GM12875 (cell line): ENCODE data around the gene BRCA2.
A peak's percentile ranks its signal among the peaks of the same experiment; 100 is the strongest.

Source experiments
- H3K4me3 ChIP-seq: one replicate; pipeline ENCODE4 v1.5.1; 2011; ENCODE audit warnings: low read depth, low read length, control low read depth
- CTCF ChIP-seq: IDR thresholded peaks from 2 replicates; pipeline ENCODE4 v1.5.1; 2011; ENCODE audit warnings: low read depth, mild to moderate bottlenecking, control low read depth, inconsistent platforms, low read length, moderate library complexity, borderline replicate concordance; ENCODE audit not compliant: insufficient read depth

BRCA2 gene

GRCh38 chr13:32430018-32430747 lies 114.9 kb downstream of the BRCA2 start:
- H3K4me3 ChIP-seq, result no peak overlapping the region
- TF ChIP-seq CTCF, result no peak

DNA sequence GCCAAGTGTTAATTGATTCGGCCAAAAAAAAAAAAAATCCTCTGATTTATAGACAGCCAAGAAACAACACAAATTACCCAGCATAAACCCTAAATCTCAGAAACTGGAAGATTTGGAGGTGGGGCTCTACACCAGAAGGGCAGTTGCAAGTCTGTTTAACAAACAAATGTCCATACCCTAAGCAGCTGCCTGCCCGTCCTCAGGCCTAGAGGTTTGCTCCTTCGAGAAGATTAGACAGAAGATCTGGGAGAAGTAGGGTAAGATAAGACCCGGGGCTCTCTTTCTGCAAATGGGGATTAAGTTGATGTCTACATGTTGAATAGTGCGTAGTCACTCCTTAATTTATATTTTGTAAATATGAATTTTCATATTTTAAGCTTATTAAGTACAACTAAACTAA lies 116.1 kb downstream of the BRCA2 start:
- H3K4me3 ChIP-seq, result no peak overlapping the region

GRCh38 chr13:32432856-32433255 lies 117.5 kb downstream of the BRCA2 start:
- no peak overlapping the region for H3K4me3 ChIP-seq
- no peak for TF ChIP-seq CTCF

More for the DNA sequence above, 116.1 kb downstream of the BRCA2 start:
- TF ChIP-seq CTCF, result no peak

- H3K4me3 ChIP-seq, result no peak overlapping the region
- no peak for TF ChIP-seq CTCF
These were observed 123.6 kb downstream of the BRCA2 start for GRCh38 chr13:32438871-32439270.

GRCh38 chr13:32443111-32443510 lies 127.8 kb downstream of the BRCA2 start:
- H3K4me3 ChIP-seq, result no peak overlapping the region
- TF ChIP-seq CTCF, result peak; percentile 47; the same call in 1 of the 2 replicates

GRCh38 chr13:32445461-32445860 lies 130.2 kb downstream of the BRCA2 start:
- H3K4me3 ChIP-seq, result no peak overlapping the region
- TF ChIP-seq CTCF, result no peak

DNA sequence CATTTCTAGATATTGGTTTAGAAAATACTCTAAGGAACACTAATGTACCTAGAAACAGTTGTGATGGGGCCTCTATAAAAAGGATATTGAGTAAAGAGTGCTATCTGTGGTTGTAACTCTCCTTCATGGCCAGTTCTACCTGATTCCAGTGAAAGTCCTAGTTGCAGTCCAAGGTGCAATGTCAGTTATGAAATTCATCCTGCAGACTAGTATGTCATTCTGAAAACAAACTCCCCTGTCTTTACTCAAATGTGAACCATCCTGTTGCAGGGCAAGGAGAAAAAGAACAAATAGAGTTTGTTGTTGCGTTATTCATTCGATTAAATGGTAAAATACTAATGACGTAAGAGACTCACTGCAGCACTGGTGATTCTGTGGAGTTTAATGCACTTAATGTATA lies 130.9 kb downstream of the BRCA2 start:
- no peak for TF ChIP-seq CTCF
- H3K4me3 ChIP-seq, result no peak overlapping the region
